ENCODE data around the gene ANO7.

ANO7 gene

DNA sequence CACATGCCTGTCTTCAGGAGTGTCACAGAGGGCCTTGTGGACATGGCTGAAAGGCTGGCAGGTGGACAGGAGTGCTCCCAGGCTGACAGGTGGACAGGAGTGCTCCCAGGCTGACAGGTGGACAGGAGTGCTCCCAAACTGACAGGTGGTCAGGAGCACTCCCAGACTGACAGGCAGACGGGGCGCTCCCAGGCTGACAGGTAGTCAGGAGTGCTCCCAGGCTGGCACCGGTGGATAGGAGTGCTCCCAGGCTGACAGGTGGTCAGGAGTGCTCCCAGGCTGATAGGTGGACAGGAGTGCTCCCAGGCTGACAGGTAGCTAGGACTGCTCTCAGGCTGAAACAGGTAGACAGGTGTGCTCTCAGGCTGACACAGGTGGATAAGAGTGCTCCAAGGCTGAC lies 16.6 kb downstream of the ANO7 start:
- Histone ChIP-seq H3K9ac (ENCODE audit: low read length) (no peak overlapping the region), H3K27me3 (replicated peaks; ENCODE audit: insufficient read depth, low read length) (peaks cover 17% of the 10 kb centered on the region), H3K36me3 (replicated peaks; ENCODE audit: insufficient read depth, low read length) (no peaks in the 10 kb centered on the region), H3F3A (ENCODE audit: insufficient read depth, low read length) (no peaks in the 10 kb centered on the region), H4K20me1 (ENCODE audit: insufficient read depth, low read length) (no peaks in the 10 kb centered on the region), H3K4me1 (ENCODE audit: low read length) (no peaks in the 10 kb centered on the region), H3K4me2 (ENCODE audit: low read depth, low read length) (no peak overlapping the region), H3K9me3 (replicated peaks; ENCODE audit: insufficient read depth, low read length) (no peaks in the 10 kb centered on the region), H3K4me3 (ENCODE audit: low read length) (no peak overlapping the region), H3K9me2 (replicated peaks; ENCODE audit: insufficient read depth, low read length) (no peaks in the 10 kb centered on the region), H3K27ac (ENCODE audit: low read length) (no peak overlapping the region), H2AFZ (ENCODE audit: low read length) (no peak overlapping the region), H3K79me2 (ENCODE audit: low read length) (no peaks in the 10 kb centered on the region)
- TF ChIP-seq CTCF (IDR thresholded peaks at IDR 0.05; ENCODE audit: low read length) (no peak), EZH2 (optimal IDR thresholded peaks at IDR 0.05; ENCODE audit: low read depth, low read length) (no peak), EZH2phosphoT487 (IDR thresholded peaks at IDR 0.05; ENCODE audit: low read length) (no peak)
- no peak for DNase-seq

- H3K79me2 ChIP-seq (ENCODE audit: low read length): no peaks in the 10 kb centered on the region
- H3F3A ChIP-seq (ENCODE audit: insufficient read depth, low read length): no peaks in the 10 kb centered on the region
- H3K4me3 ChIP-seq (ENCODE audit: low read length): no peak overlapping the region
- no peak overlapping the region for H2AFZ ChIP-seq (ENCODE audit: low read length)
- no peaks in the 10 kb centered on the region for H3K36me3 ChIP-seq (replicated peaks; ENCODE audit: insufficient read depth, low read length)
- H3K27ac ChIP-seq (ENCODE audit: low read length): no peak overlapping the region
- DNase-seq: no peak
- no peak overlapping the region for H3K9ac ChIP-seq (ENCODE audit: low read length)
- TF ChIP-seq CTCF (IDR thresholded peaks at IDR 0.05; ENCODE audit: low read length) (no peak), EZH2 (optimal IDR thresholded peaks at IDR 0.05; ENCODE audit: low read depth, low read length) (no peak), EZH2phosphoT487 (IDR thresholded peaks at IDR 0.05; ENCODE audit: low read length) (no peak)
- H3K4me1 ChIP-seq (ENCODE audit: low read length): no peaks in the 10 kb centered on the region
- no peak overlapping the region for H3K4me2 ChIP-seq (ENCODE audit: low read depth, low read length)
- H3K27me3 ChIP-seq (replicated peaks; ENCODE audit: insufficient read depth, low read length): peaks cover 34% of the 10 kb centered on the region
- H3K9me3 ChIP-seq (replicated peaks; ENCODE audit: insufficient read depth, low read length): no peaks in the 10 kb centered on the region
- no peaks in the 10 kb centered on the region for H3K9me2 ChIP-seq (replicated peaks; ENCODE audit: insufficient read depth, low read length)
- H4K20me1 ChIP-seq (ENCODE audit: insufficient read depth, low read length): no peaks in the 10 kb centered on the region
These were observed 18.7 kb downstream of the ANO7 start for GRCh38 chr2:241207151-241207550.

DNA sequence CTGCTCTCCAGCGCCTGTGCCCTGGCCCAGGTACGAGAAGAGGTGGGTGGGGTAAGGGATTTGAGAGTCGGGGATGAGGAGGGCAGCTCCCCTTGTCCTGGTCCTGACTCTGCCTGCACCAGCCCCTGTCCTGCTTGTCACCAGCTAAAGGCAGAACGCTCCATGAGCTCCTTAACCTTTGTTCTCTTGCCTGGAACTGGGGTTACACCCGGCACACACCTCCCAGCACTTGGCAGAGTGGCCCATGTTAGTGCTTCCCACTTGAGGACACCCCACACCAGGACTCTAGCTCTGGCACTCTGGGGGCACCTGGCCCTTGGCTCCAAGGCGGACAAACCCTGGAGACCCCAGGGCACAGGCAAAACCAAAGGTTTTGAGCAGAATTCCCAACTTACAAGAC lies 19.2 kb downstream of the ANO7 start:
- H4K20me1 ChIP-seq (ENCODE audit: insufficient read depth, low read length): no peaks in the 10 kb centered on the region
- H3K79me2 ChIP-seq (ENCODE audit: low read length): no peaks in the 10 kb centered on the region
- H3K4me3 ChIP-seq (ENCODE audit: low read length): no peak overlapping the region
- H3K9ac ChIP-seq (ENCODE audit: low read length): no peak overlapping the region
- no peak for DNase-seq
- H3K9me2 ChIP-seq (replicated peaks; ENCODE audit: insufficient read depth, low read length): no peaks in the 10 kb centered on the region
- H2AFZ ChIP-seq (ENCODE audit: low read length): no peak overlapping the region
- TF ChIP-seq CTCF (IDR thresholded peaks at IDR 0.05; ENCODE audit: low read length): no peak
- TF ChIP-seq EZH2phosphoT487 (IDR thresholded peaks at IDR 0.05; ENCODE audit: low read length): no peak
- no peak for TF ChIP-seq EZH2 (optimal IDR thresholded peaks at IDR 0.05; ENCODE audit: low read depth, low read length)
- H3K4me1 ChIP-seq (ENCODE audit: low read length): no peaks in the 10 kb centered on the region
- H3K36me3 ChIP-seq (replicated peaks; ENCODE audit: insufficient read depth, low read length): no peaks in the 10 kb centered on the region
- H3K27me3 ChIP-seq (replicated peaks; ENCODE audit: insufficient read depth, low read length): peaks cover 39% of the 10 kb centered on the region
- H3F3A ChIP-seq (ENCODE audit: insufficient read depth, low read length): no peaks in the 10 kb centered on the region
- H3K27ac ChIP-seq (ENCODE audit: low read length): no peak overlapping the region
- no peak overlapping the region for H3K4me2 ChIP-seq (ENCODE audit: low read depth, low read length)
- H3K9me3 ChIP-seq (replicated peaks; ENCODE audit: insufficient read depth, low read length): no peaks in the 10 kb centered on the region

All from MM.1S (cell line).